ENCODE results near the gene NRIP3. TPM values are rescaled to one million over a fixed set of nuclear protein-coding genes. Genes with fewer than 3 reads are reported as not detected.

NRIP3 gene
- total RNA-seq (under 1 TPM; 0.34 to 0.96 TPM), polyA plus RNA-seq (under 1 TPM in 1 of 3 donors, not detected in 2; 0.53 TPM), total RNA-seq (1.0 to 9.5 (median 3.9) reads per million in 6 experiments)

- Mint-ChIP-seq H3K4me3 (peak within 1 kb of the TSS; percentile 76 to 87 (median 86)), H3K4me1 (peaks cover 12 to 27% (median 18%) of the 10 kb centered on the region in 4 donors), H3K9me3 (no peaks in the 10 kb centered on the region), H3K27ac (peak within 1 kb of the TSS in 9 of 10 donors; percentile 26 to 86 (median 59)), H3K36me3 (peaks cover 0 to 9% (median 0%) of the 10 kb centered on the region in 3 donors), H3K27me3 (peaks cover 17 to 36% (median 24%) of the 10 kb centered on the region in 5 donors)
- POLR2A ChIA-PET, result interaction anchor here (1.2 to 1.5 kb wide), 3 partner anchors 39 to 457 kb away, joined by 3 to 4 read pairs (median 3); partner anchors contain the start of gene ZNF143
- DNase-seq, result peak; percentile 68 to 89 (median 82)
- ATAC-seq, result peak; percentile 87 to 88
Measured at GRCh38 chr11:9003573-9004182, at the start of gene NRIP3. Gene NRIP3 (minus strand): TSS chr11:9004001. CDS start chr11:9003935, 66 bp downstream.

DNA sequence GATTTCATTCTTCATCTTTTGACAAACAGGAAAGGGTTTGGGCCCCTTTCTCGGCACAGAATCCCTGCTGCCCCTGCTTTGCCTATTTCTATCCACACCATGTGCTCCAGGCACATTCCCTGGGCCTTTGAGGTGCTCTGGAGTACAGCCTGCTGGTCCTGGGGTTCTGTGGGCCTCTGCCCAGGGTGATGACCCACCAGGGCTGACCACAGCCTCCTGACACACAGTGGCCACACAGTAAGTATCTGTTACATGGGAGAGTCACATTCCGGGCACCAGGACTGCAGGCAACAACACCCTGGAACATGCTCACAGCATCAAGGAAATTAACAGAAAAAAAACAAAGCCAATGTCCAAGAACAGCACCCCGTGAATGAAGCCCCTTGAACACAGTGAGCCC lies 48.5 kb upstream of the NRIP3 start:
- H3K4me1 Mint-ChIP-seq, result no peaks in the 10 kb centered on the region
- H3K27ac Mint-ChIP-seq, result no peak overlapping the region
- DNase-seq (no peak), ATAC-seq (no peak)
- no peak overlapping the region for H3K4me3 Mint-ChIP-seq
- H3K36me3 Mint-ChIP-seq, result no peaks in the 10 kb centered on the region
- no peaks in the 10 kb centered on the region for H3K9me3 Mint-ChIP-seq
- POLR2A ChIA-PET, result no interaction called here
- H3K27me3 Mint-ChIP-seq, result peaks cover 0 to 3% (median 0%) of the 10 kb centered on the region in 5 donors

- peaks cover 0 to 3% (median 0%) of the 10 kb centered on the region in 5 donors for H3K27me3 Mint-ChIP-seq
- no peaks in the 10 kb centered on the region for H3K4me1 Mint-ChIP-seq
- DNase-seq (no peak), ATAC-seq (no peak)
- no peaks in the 10 kb centered on the region for H3K36me3 Mint-ChIP-seq
- H3K4me3 Mint-ChIP-seq, result no peak overlapping the region
- H3K27ac Mint-ChIP-seq, result no peak overlapping the region
- POLR2A ChIA-PET, result no interaction called here
- no peaks in the 10 kb centered on the region for H3K9me3 Mint-ChIP-seq
Measured at GRCh38 chr11:9049959-9050358, 46.2 kb upstream of the NRIP3 start.

- Mint-ChIP-seq H3K27me3 (peaks cover 0 to 3% (median 0%) of the 10 kb centered on the region in 5 donors), H3K9me3 (no peaks in the 10 kb centered on the region), H3K4me3 (no peak overlapping the region), H3K36me3 (no peaks in the 10 kb centered on the region), H3K27ac (no peak overlapping the region), H3K4me1 (no peaks in the 10 kb centered on the region)
- DNase-seq, result no peak
- POLR2A ChIA-PET, result no interaction called here
- ATAC-seq, result no peak
Measured at GRCh38 chr11:9047964-9048523, 44.2 kb upstream of the NRIP3 start.

GRCh38 chr11:9046481-9046880 lies 42.7 kb upstream of the NRIP3 start:
- Mint-ChIP-seq H3K4me3 (no peak overlapping the region), H3K9me3 (no peaks in the 10 kb centered on the region), H3K27me3 (peaks cover 0 to 3% (median 0%) of the 10 kb centered on the region in 5 donors), H3K4me1 (no peaks in the 10 kb centered on the region), H3K36me3 (no peaks in the 10 kb centered on the region), H3K27ac (no peak overlapping the region)
- ATAC-seq (no peak), DNase-seq (no peak)
- POLR2A ChIA-PET, result no interaction called here

DNA sequence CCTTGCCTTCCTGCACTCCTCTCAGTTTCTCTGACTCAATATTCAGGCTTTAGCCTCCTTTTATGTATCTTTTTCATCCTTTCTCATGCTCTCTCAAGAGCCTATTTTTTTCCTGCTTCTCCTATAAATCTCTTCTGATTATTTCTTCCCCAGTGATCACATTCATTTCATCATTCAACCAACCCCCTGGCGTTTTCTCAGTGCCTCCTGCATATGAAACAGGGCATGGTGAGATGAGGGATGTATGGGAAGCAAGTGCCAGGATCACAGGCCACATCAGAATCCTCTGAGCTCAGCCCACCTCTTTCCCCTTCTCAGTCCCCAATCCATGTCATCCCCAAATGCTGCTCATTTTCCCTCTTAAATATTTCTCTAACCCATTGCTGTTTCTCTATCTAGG lies 38.7 kb upstream of the NRIP3 start:
- Mint-ChIP-seq H3K4me3 (no peak overlapping the region), H3K27ac (no peak overlapping the region), H3K4me1 (no peaks in the 10 kb centered on the region), H3K27me3 (peaks cover 4 to 14% (median 9%) of the 10 kb centered on the region in 5 donors), H3K9me3 (no peaks in the 10 kb centered on the region), H3K36me3 (no peaks in the 10 kb centered on the region)
- DNase-seq, result no peak
- ATAC-seq, result no peak
- POLR2A ChIA-PET, result no interaction called here

- Mint-ChIP-seq H3K27ac (no peak overlapping the region), H3K27me3 (peaks cover 4 to 14% (median 9%) of the 10 kb centered on the region in 5 donors)
Measured at GRCh38 chr11:9041747-9042146, 37.9 kb upstream of the NRIP3 start.

GRCh38 chr11:9040410-9040809 lies 36.6 kb upstream of the NRIP3 start:
- H3K4me1 Mint-ChIP-seq, result no peaks in the 10 kb centered on the region

More at GRCh38 chr11:9041747-9042146, 37.9 kb upstream of the NRIP3 start:
- DNase-seq (no peak), ATAC-seq (no peak)
- Mint-ChIP-seq H3K4me3 (no peak overlapping the region), H3K36me3 (no peaks in the 10 kb centered on the region), H3K4me1 (no peaks in the 10 kb centered on the region), H3K9me3 (no peaks in the 10 kb centered on the region)
- POLR2A ChIA-PET, result no interaction called here

DNA sequence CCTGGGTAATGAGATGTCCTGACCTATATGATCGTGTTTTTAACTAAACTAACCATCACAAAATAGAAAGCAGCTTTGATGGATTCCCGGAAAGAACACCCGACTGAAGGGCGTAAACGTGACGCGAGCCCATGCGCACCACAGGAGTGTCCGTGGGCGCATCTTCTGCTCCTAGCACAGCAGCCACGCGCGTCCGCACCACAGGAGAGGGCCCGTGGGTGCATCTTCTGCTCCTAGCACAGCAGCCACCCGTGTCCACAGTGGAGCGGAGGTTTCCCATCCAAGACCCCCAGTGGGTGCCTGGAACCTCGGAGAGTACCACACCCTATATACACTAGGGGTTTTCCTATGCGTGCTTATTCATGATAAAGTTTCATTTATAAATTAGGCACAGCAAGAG lies 36.1 kb upstream of the NRIP3 start:
- no peak for DNase-seq
- Mint-ChIP-seq H3K4me3 (no peak overlapping the region), H3K4me1 (no peaks in the 10 kb centered on the region), H3K9me3 (no peaks in the 10 kb centered on the region), H3K27me3 (peaks cover 4 to 14% (median 9%) of the 10 kb centered on the region in 5 donors), H3K36me3 (no peaks in the 10 kb centered on the region), H3K27ac (no peak overlapping the region)
- no peak for ATAC-seq
- POLR2A ChIA-PET, result no interaction called here

More at GRCh38 chr11:9040410-9040809, 36.6 kb upstream of the NRIP3 start:
- H3K27ac Mint-ChIP-seq, result no peak overlapping the region
- ATAC-seq (no peak), DNase-seq (no peak)
- H3K27me3 Mint-ChIP-seq, result peaks cover 4 to 14% (median 9%) of the 10 kb centered on the region in 5 donors
- H3K9me3 Mint-ChIP-seq, result no peaks in the 10 kb centered on the region
- POLR2A ChIA-PET, result no interaction called here
- H3K36me3 Mint-ChIP-seq, result no peaks in the 10 kb centered on the region
- no peak overlapping the region for H3K4me3 Mint-ChIP-seq

- POLR2A ChIA-PET, result no interaction called here
- H3K27me3 Mint-ChIP-seq, result peaks cover 3 to 14% (median 9%) of the 10 kb centered on the region in 5 donors
- H3K27ac Mint-ChIP-seq, result no peak overlapping the region
Measured at GRCh38 chr11:9039198-9039597, 35.4 kb upstream of the NRIP3 start.

DNA sequence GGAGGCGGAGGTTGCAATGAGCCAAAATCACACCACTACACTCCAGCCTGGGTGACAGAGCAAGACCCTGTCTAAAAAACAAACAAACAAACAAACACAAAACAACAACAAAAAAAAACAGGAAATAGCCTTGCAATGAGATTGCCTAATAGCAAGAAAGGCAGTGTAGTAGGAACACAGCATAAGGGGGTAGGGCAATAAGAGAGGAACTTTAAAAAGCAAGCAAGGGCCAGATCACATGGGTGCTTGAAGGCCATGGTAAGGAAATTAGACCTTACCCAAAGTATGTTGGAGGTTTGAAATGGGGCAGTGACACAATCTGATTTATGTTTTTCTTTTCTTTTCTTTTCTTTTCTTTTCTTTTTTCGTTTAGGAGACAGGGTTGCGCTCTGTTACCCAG lies 34.7 kb upstream of the NRIP3 start:
- peaks cover 4 to 14% (median 9%) of the 10 kb centered on the region in 5 donors for H3K27me3 Mint-ChIP-seq
- no peaks in the 10 kb centered on the region for H3K9me3 Mint-ChIP-seq
- no peak for DNase-seq
- H3K4me3 Mint-ChIP-seq, result no peak overlapping the region
- ATAC-seq, result no peak
- no peak overlapping the region for H3K27ac Mint-ChIP-seq
- POLR2A ChIA-PET, result no interaction called here
- H3K36me3 Mint-ChIP-seq, result no peaks in the 10 kb centered on the region
- H3K4me1 Mint-ChIP-seq, result no peaks in the 10 kb centered on the region

More at GRCh38 chr11:9039198-9039597, 35.4 kb upstream of the NRIP3 start:
- no peaks in the 10 kb centered on the region for H3K4me1 Mint-ChIP-seq
- no peaks in the 10 kb centered on the region for H3K9me3 Mint-ChIP-seq
- no peaks in the 10 kb centered on the region for H3K36me3 Mint-ChIP-seq
- H3K4me3 Mint-ChIP-seq, result no peak overlapping the region
- ATAC-seq (no peak), DNase-seq (no peak)

GRCh38 chr11:9037963-9038362 lies 34.2 kb upstream of the NRIP3 start:
- POLR2A ChIA-PET, result no interaction called here
- ATAC-seq (no peak), DNase-seq (no peak)
- Mint-ChIP-seq H3K4me3 (no peak overlapping the region), H3K9me3 (no peaks in the 10 kb centered on the region), H3K27me3 (peaks cover 4 to 16% (median 9%) of the 10 kb centered on the region in 5 donors), H3K36me3 (no peaks in the 10 kb centered on the region), H3K4me1 (no peaks in the 10 kb centered on the region), H3K27ac (no peak overlapping the region)

- DNase-seq (no peak), ATAC-seq (no peak)
- Mint-ChIP-seq H3K36me3 (no peaks in the 10 kb centered on the region), H3K27me3 (peaks cover 4 to 16% (median 9%) of the 10 kb centered on the region in 5 donors), H3K4me1 (no peaks in the 10 kb centered on the region), H3K4me3 (no peak overlapping the region), H3K9me3 (no peaks in the 10 kb centered on the region), H3K27ac (no peak overlapping the region)
- POLR2A ChIA-PET, result no interaction called here
Measured at GRCh38 chr11:9037046-9037780, 33.4 kb upstream of the NRIP3 start.
